Hepatocyte (in vitro differentiated cells): ENCODE measurements around the gene COX8A.

ENCODE experiments used
- CTCF ChIP-seq: fragments of 200-600 bp; sonication (generic); IDR thresholded peaks from 2 replicates; pipeline ENCODE4 v1.5.1; 2016; ENCODE audit warnings: antibody characterized with exemption, mild to moderate bottlenecking; ENCODE audit not compliant: poor library complexity
- EZH2 ChIP-seq: fragments of 200-600 bp; sonication (generic); IDR thresholded peaks from 2 replicates; pipeline ENCODE4 v1.6.1; 2016; ENCODE audit warnings: antibody characterized with exemption, mild to moderate bottlenecking, borderline replicate concordance
- EZH2phosphoT487 ChIP-seq: fragments of 200-600 bp; sonication (generic); IDR thresholded peaks from one replicate; pipeline ENCODE4 v1.6.1; 2018; ENCODE audit warnings: antibody characterized with exemption, mild to moderate bottlenecking, low read depth, moderate library complexity; ENCODE audit not compliant: unreplicated experiment, severe bottlenecking

- TF ChIP-seq CTCF, result no peak
- TF ChIP-seq EZH2phosphoT487, result no peak
- TF ChIP-seq EZH2, result no peak
These were observed 35.0 kb upstream of the COX8A start for GRCh38 chr11:63939397-63939891.
